H9 (cell line): ENCODE data around the gene TLN1. TPM values are rescaled to one million over a fixed set of nuclear protein-coding genes. Genes with fewer than 3 reads are reported as not detected.

Experiments
- DNase-seq: peaks from one replicate; pipeline ENCODE4 v3.0.0-alpha.2; 2017
- H2AFZ ChIP-seq: one replicate; pipeline ENCODE4 v1.6.1; 2013; ENCODE audit warnings: mild to moderate bottlenecking, low read length, control low read depth, moderate library complexity
- H2AK5ac ChIP-seq: 2 replicates; pipeline ENCODE4 v1.6.1; 2013; ENCODE audit warnings: low read length, control low read depth, mixed read lengths; ENCODE audit not compliant: insufficient read length
- H2BK120ac ChIP-seq: one replicate; pipeline ENCODE4 v1.6.1; 2013; ENCODE audit warnings: low read depth, mild to moderate bottlenecking, low read length, control low read depth, inconsistent platforms; ENCODE audit not compliant: poor library complexity, severe bottlenecking
- H2BK12ac ChIP-seq: 2 replicates; pipeline ENCODE4 v1.6.1; 2013; ENCODE audit warnings: low read length, control low read depth, mixed read lengths, low read depth; ENCODE audit not compliant: insufficient read length
- H2BK15ac ChIP-seq: 2 replicates; pipeline ENCODE4 v1.6.1; 2013; ENCODE audit warnings: low read depth, low read length, control low read depth
- H2BK20ac ChIP-seq: one replicate; pipeline ENCODE4 v1.6.1; 2013; ENCODE audit warnings: low read depth, mild to moderate bottlenecking, low read length, control low read depth, inconsistent platforms; ENCODE audit not compliant: poor library complexity, severe bottlenecking
- H2BK5ac ChIP-seq: 2 replicates; pipeline ENCODE4 v1.6.1; 2013; ENCODE audit warnings: low read length, control low read depth, mixed read lengths; ENCODE audit not compliant: insufficient read length
- H3K14ac ChIP-seq: 2 replicates; pipeline ENCODE4 v1.6.1; 2013; ENCODE audit warnings: low read length, control low read depth; ENCODE audit not compliant: insufficient read depth
- H3K18ac ChIP-seq: 2 replicates; pipeline ENCODE4 v1.6.1; 2013; ENCODE audit warnings: low read depth, mild to moderate bottlenecking, mixed read lengths, low read length, control low read depth; ENCODE audit not compliant: insufficient read length
- H3K23ac ChIP-seq: 2 replicates; pipeline ENCODE4 v1.6.1; 2013; ENCODE audit warnings: low read length, control low read depth, mixed read lengths, low read depth; ENCODE audit not compliant: insufficient read length
- H3K23me2 ChIP-seq: 2 replicates; pipeline ENCODE4 v1.6.1; 2013; ENCODE audit warnings: low read depth, mild to moderate bottlenecking, mixed read lengths, low read length, control low read depth; ENCODE audit not compliant: insufficient read length, poor library complexity, severe bottlenecking
- H3K27ac ChIP-seq: 2 replicates; pipeline ENCODE4 v1.5.1; 2013; ENCODE audit warnings: low read length, control low read depth, mixed read lengths, low read depth; ENCODE audit not compliant: insufficient read length
- H3K27me3 ChIP-seq: 2 replicates; pipeline ENCODE4 v1.6.1; 2013; ENCODE audit warnings: low read length, control low read depth, inconsistent platforms; ENCODE audit not compliant: insufficient read depth
- H3K4ac ChIP-seq: 2 replicates; pipeline ENCODE4 v1.6.1; 2013; ENCODE audit warnings: low read depth, mild to moderate bottlenecking, control low read depth, inconsistent platforms, low read length, moderate library complexity
- H3K4me1 ChIP-seq: 2 replicates; pipeline ENCODE4 v1.6.1; 2013; ENCODE audit warnings: low read length, control low read depth, inconsistent platforms; ENCODE audit not compliant: insufficient read depth
- H3K4me2 ChIP-seq: 2 replicates; pipeline ENCODE4 v1.6.1; 2013; ENCODE audit warnings: low read length, control low read depth, mixed read lengths; ENCODE audit not compliant: insufficient read length, insufficient read depth
- H3K56ac ChIP-seq: 2 replicates; pipeline ENCODE4 v1.6.1; 2013; ENCODE audit warnings: low read depth, mild to moderate bottlenecking, mixed read lengths, low read length, control low read depth; ENCODE audit not compliant: insufficient read length
- H3K79me1 ChIP-seq: 2 replicates; pipeline ENCODE4 v1.6.1; 2013; ENCODE audit warnings: low read depth, mild to moderate bottlenecking, moderate library complexity, low read length, control low read depth, inconsistent platforms; ENCODE audit not compliant: insufficient read depth, poor library complexity, severe bottlenecking
- H3K79me2 ChIP-seq: 2 replicates; pipeline ENCODE4 v1.6.1; 2013; ENCODE audit warnings: low read length, control low read depth, inconsistent platforms; ENCODE audit not compliant: insufficient read depth
- H3K9ac ChIP-seq: 2 replicates; pipeline ENCODE4 v1.6.1; 2013; ENCODE audit warnings: low read length, control low read depth, mixed read lengths; ENCODE audit not compliant: insufficient read length; ENCODE audit errors: extremely low read depth
- H3K9me3 ChIP-seq: one replicate; pipeline ENCODE4 v1.6.1; 2013; ENCODE audit warnings: low read depth, low read length, inconsistent platforms; ENCODE audit not compliant: control insufficient read depth
- H3T11ph ChIP-seq: one replicate; pipeline ENCODE4 v1.6.1; 2013; ENCODE audit warnings: mild to moderate bottlenecking, low read length, control low read depth, inconsistent platforms
- H4K20me1 ChIP-seq: one replicate; pipeline ENCODE4 v1.6.1; 2013; ENCODE audit not compliant: control insufficient read depth, insufficient read length, insufficient read depth
- H4K5ac ChIP-seq: 2 replicates; pipeline ENCODE4 v1.6.1; 2013; ENCODE audit warnings: low read depth, mild to moderate bottlenecking, mixed read lengths, low read length, control low read depth; ENCODE audit not compliant: insufficient read length
- H4K8ac ChIP-seq: replicated peaks from 2 replicates; pipeline ENCODE4 v1.6.1; 2013; ENCODE audit warnings: low read length, control low read depth, mixed read lengths, low read depth; ENCODE audit not compliant: insufficient read length
- H4K91ac ChIP-seq: 2 replicates; pipeline ENCODE4 v1.6.1; 2013; ENCODE audit warnings: low read depth, mild to moderate bottlenecking, moderate library complexity, mixed read lengths, low read length, control low read depth; ENCODE audit not compliant: insufficient read length
- H3K27ac Mint-ChIP-seq, 3 experiments: 2 replicates in 2 of 3; 3 replicates in 1 of 3; pipeline ENCODE4 v1.8.0; 2020 to 2021; ENCODE audit warnings: mixed read lengths in 3 of 3, mild to moderate bottlenecking in 1 of 3, moderate library complexity in 1 of 3
- H3K27me3 Mint-ChIP-seq: 2 replicates; pipeline ENCODE4 v1.8.0; 2021; ENCODE audit warnings: low read depth, mild to moderate bottlenecking, moderate library complexity, mixed read lengths
- H3K36me3 Mint-ChIP-seq, 3 experiments: 2 replicates in 2 of 3; 3 replicates in 1 of 3; pipeline ENCODE4 v1.8.0; 2020 to 2021; ENCODE audit warnings: low read depth in 3 of 3, mixed read lengths in 3 of 3; ENCODE audit not compliant: insufficient read depth in 1 of 3
- H3K4me1 Mint-ChIP-seq, 2 experiments: 2 replicates each; pipeline ENCODE4 v1.8.0; 2020; ENCODE audit warnings: mixed read lengths in 2 of 2
- H3K4me3 Mint-ChIP-seq, 2 experiments: 2 replicates in 1 of 2; 3 replicates in 1 of 2; pipeline ENCODE4 v1.8.0; 2020 to 2021; ENCODE audit warnings: mild to moderate bottlenecking in 2 of 2, mixed read lengths in 2 of 2, moderate library complexity in 1 of 2
- H3K9me3 Mint-ChIP-seq, 2 experiments: 2 replicates in 1 of 2; 3 replicates in 1 of 2; pipeline ENCODE4 v1.8.0; 2020; ENCODE audit warnings: mild to moderate bottlenecking in 2 of 2, mixed read lengths in 2 of 2, moderate library complexity in 1 of 2
- CTCF ChIP-seq: fragments of 200-600 bp; sonication (generic); conservative IDR thresholded peaks from 3 replicates; pipeline ENCODE4 v1.8.0; 2021; ENCODE audit warnings: antibody characterized with exemption, mild to moderate bottlenecking
- WGBS: extraction: QIAGEN DNeasy Blood & Tissue Kit; methylation state at CpG from one replicate; pipeline ENCODE4 v1.1.7; 2013; ENCODE audit warnings: missing lambda C conversion rate, low lambda C conversion rate, mixed read lengths; ENCODE audit not compliant: insufficient read length; ENCODE audit errors: extremely low coverage; 5-methylcytosine and 5-hydroxymethylcytosine counted together
- total RNA-seq: library from RNA; stranded (reverse); gene quantifications from 2 replicates; pipeline ENCODE4 v1.2.1, GENCODE V29; 2021

TLN1 gene
- total RNA-seq, 1 experiment from 2014 or later: 102 TPM

- WGBS: no CpG with 5 or more reads among the region's 48 CpGs
- Histone ChIP-seq H4K91ac (no peak overlapping the region), H3K27ac (no peak overlapping the region), H2AK5ac (no peak overlapping the region), H2BK20ac (no peak overlapping the region), H2BK15ac (no peak overlapping the region), H3K27me3 (no peaks in the 10 kb centered on the region), H3K14ac (no peak overlapping the region), H3K23me2 (peaks cover 3% of the 10 kb centered on the region), H2BK12ac (no peak overlapping the region), H3K56ac (no peak overlapping the region), H2AFZ (no peak overlapping the region), H3K9me3 (no peaks in the 10 kb centered on the region), H4K5ac (no peak overlapping the region), H3T11ph (no peak overlapping the region), H3K18ac (peak overlapping the region; percentile 58), H3K4me2 (peak overlapping the region; percentile 46), H3K79me1 (no peaks in the 10 kb centered on the region), H3K4me1 (no peaks in the 10 kb centered on the region), H3K23ac (no peak overlapping the region), H2BK5ac (no peak overlapping the region), H3K4ac (no peak overlapping the region), H4K20me1 (no peaks in the 10 kb centered on the region), H2BK120ac (no peak overlapping the region), H4K8ac (no peak overlapping the region), H3K9ac (peak overlapping the region; percentile 51), H3K79me2 (no peaks in the 10 kb centered on the region; the same call in 1 of the 2 replicates)
- H3K9me3 Mint-ChIP-seq: no peaks in the 10 kb centered on the region
- no peaks in the 10 kb centered on the region for H3K27me3 Mint-ChIP-seq
- peak; percentile 77 for DNase-seq
- H3K36me3 Mint-ChIP-seq: peaks cover 19 to 33% (median 30%) of the 10 kb centered on the region in 3 experiments; a peak in 6 of 7 replicates
- TF ChIP-seq CTCF: peak; percentile 70
- H3K4me3 Mint-ChIP-seq: peak overlapping the region; percentile 93 to 97
- peaks cover 24 to 27% of the 10 kb centered on the region in 2 experiments for H3K4me1 Mint-ChIP-seq
- peak overlapping the region; percentile 82 to 98 (median 97); a peak in 6 of 7 replicates for H3K27ac Mint-ChIP-seq
Observed at GRCh38 chr9:35756275-35757225, 24.6 kb upstream of the TLN1 start.
